ENCODE data around the gene RTL10. TPM values are rescaled to one million over a fixed set of nuclear protein-coding genes. Genes with fewer than 3 reads are reported as not detected.

The RTL10 gene
- total and polyA plus RNA-seq, 2 of the 13 experiments (the other 11 are each of a cell fraction or from before 2014, with no cell fraction given): 14.1 to 15.8 TPM

DNA sequence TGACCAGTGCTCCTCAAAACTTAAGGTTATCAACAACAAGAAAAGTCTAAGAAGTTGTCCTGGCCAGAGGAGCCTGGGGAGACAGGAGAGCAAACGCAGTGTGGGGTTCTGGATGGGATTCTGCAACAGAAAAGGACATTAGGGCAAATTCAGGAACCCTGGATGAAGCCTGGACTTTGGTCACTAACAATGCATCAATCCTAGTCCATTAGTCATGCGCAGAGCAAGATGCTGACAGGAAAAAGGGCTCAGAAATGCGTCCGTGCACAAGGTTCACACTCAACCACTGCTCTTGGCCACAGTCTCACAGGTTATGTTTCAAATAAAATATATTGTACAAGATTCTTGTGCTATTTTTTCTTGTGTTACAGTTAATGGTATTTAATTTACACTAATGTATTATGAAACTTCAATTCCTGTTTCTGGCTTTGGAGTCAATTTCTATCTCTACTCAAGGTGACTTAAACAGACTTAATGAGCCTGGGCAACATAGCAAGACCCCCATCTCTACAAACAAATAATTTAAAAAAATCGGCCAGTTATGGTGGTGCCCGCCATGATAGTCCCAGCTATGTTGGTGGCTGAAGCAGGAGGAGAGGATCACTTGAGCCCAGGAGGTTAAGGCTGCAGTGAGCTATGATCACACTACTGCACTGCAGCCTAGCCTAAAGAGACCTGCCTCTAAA is 13.6 kb downstream of the RTL10 start (continued):
- TF ChIP-seq, protein P1, sequence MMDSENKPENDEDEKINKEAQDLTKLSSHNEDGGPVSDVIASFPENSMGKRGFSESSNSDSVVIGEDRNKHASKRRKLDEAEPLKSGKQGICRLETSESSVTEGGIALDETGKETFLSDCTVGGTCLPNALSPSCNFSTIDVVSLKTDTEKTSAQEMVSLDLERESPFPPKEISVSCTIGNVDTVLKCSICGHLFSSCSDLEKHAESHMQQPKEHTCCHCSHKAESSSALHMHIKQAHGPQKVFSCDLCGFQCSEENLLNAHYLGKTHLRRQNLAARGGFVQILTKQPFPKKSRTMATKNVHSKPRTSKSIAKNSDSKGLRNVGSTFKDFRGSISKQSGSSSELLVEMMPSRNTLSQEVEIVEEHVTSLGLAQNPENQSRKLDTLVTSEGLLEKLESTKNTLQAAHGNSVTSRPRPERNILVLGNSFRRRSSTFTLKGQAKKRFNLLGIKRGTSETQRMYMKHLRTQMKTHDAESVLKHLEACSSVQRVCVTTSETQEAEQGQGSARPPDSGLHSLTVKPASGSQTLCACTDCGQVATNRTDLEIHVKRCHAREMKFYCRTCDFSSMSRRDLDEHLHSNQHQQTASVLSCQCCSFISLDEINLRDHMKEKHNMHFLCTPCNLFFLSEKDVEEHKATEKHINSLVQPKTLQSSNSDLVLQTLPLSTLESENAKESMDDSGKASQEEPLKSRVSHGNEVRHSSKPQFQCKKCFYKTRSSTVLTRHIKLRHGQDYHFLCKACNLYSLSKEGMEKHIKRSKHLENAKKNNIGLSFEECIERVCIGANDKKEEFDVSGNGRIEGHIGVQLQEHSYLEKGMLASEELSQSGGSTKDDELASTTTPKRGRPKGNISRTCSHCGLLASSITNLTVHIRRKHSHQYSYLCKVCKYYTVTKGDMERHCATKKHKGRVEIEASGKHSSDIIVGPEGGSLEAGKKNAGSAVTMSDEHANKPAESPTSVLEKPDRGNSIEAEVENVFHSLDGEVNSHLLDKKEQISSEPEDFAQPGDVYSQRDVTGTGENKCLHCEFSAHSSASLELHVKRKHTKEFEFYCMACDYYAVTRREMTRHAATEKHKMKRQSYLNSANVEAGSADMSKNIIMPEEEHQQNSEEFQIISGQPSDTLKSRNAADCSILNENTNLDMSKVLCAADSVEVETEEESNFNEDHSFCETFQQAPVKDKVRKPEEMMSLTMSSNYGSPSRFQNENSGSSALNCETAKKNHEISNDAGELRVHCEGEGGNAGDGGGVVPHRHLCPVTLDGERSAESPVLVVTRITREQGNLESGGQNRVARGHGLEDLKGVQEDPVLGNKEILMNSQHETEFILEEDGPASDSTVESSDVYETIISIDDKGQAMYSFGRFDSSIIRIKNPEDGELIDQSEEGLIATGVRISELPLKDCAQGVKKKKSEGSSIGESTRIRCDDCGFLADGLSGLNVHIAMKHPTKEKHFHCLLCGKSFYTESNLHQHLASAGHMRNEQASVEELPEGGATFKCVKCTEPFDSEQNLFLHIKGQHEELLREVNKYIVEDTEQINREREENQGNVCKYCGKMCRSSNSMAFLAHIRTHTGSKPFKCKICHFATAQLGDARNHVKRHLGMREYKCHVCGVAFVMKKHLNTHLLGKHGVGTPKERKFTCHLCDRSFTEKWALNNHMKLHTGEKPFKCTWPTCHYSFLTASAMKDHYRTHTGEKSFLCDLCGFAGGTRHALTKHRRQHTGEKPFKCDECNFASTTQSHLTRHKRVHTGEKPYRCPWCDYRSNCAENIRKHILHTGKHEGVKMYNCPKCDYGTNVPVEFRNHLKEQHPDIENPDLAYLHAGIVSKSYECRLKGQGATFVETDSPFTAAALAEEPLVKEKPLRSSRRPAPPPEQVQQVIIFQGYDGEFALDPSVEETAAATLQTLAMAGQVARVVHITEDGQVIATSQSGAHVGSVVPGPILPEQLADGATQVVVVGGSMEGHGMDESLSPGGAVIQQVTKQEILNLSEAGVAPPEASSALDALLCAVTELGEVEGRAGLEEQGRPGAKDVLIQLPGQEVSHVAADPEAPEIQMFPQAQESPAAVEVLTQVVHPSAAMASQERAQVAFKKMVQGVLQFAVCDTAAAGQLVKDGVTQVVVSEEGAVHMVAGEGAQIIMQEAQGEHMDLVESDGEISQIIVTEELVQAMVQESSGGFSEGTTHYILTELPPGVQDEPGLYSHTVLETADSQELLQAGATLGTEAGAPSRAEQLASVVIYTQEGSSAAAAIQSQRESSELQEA (CRISPR knock-in tag; IDR thresholded peaks at IDR 0.05; ENCODE audit: not compliant biosample characterization): no peak
- TF ChIP-seq CEBPG (CRISPR knock-in tag; IDR thresholded peaks at IDR 0.05) (no peak; the same call in 1 of the 2 replicates), ZIK1 (CRISPR knock-in tag; IDR thresholded peaks at IDR 0.05; ENCODE audit: borderline replicate concordance, low read depth) (no peak), PLRG1 (conservative IDR thresholded peaks at IDR 0.05) (no peak), GTF3A (CRISPR knock-in tag; conservative IDR thresholded peaks at IDR 0.05) (no peak), POGZ (CRISPR knock-in tag; IDR thresholded peaks at IDR 0.05) (no peak), GATA4 (IDR thresholded peaks at IDR 0.05; ENCODE audit: borderline replicate concordance, low read depth) (no peak), ZNF614 (CRISPR knock-in tag; IDR thresholded peaks at IDR 0.05; ENCODE audit: borderline replicate concordance) (0 out of 2 replicates have a peak, but pooled peaks have one; percentile 36), SOX13 (IDR thresholded peaks at IDR 0.05) (no peak), SOX13 (CRISPR knock-in tag; conservative IDR thresholded peaks at IDR 0.05 in 1 of 2, IDR thresholded peaks at IDR 0.05 in 1 of 2) (no peak), ZSCAN9 (CRISPR knock-in tag; IDR thresholded peaks at IDR 0.05; ENCODE audit: borderline replicate concordance) (no peak)
- TF ChIP-seq, protein P2, sequence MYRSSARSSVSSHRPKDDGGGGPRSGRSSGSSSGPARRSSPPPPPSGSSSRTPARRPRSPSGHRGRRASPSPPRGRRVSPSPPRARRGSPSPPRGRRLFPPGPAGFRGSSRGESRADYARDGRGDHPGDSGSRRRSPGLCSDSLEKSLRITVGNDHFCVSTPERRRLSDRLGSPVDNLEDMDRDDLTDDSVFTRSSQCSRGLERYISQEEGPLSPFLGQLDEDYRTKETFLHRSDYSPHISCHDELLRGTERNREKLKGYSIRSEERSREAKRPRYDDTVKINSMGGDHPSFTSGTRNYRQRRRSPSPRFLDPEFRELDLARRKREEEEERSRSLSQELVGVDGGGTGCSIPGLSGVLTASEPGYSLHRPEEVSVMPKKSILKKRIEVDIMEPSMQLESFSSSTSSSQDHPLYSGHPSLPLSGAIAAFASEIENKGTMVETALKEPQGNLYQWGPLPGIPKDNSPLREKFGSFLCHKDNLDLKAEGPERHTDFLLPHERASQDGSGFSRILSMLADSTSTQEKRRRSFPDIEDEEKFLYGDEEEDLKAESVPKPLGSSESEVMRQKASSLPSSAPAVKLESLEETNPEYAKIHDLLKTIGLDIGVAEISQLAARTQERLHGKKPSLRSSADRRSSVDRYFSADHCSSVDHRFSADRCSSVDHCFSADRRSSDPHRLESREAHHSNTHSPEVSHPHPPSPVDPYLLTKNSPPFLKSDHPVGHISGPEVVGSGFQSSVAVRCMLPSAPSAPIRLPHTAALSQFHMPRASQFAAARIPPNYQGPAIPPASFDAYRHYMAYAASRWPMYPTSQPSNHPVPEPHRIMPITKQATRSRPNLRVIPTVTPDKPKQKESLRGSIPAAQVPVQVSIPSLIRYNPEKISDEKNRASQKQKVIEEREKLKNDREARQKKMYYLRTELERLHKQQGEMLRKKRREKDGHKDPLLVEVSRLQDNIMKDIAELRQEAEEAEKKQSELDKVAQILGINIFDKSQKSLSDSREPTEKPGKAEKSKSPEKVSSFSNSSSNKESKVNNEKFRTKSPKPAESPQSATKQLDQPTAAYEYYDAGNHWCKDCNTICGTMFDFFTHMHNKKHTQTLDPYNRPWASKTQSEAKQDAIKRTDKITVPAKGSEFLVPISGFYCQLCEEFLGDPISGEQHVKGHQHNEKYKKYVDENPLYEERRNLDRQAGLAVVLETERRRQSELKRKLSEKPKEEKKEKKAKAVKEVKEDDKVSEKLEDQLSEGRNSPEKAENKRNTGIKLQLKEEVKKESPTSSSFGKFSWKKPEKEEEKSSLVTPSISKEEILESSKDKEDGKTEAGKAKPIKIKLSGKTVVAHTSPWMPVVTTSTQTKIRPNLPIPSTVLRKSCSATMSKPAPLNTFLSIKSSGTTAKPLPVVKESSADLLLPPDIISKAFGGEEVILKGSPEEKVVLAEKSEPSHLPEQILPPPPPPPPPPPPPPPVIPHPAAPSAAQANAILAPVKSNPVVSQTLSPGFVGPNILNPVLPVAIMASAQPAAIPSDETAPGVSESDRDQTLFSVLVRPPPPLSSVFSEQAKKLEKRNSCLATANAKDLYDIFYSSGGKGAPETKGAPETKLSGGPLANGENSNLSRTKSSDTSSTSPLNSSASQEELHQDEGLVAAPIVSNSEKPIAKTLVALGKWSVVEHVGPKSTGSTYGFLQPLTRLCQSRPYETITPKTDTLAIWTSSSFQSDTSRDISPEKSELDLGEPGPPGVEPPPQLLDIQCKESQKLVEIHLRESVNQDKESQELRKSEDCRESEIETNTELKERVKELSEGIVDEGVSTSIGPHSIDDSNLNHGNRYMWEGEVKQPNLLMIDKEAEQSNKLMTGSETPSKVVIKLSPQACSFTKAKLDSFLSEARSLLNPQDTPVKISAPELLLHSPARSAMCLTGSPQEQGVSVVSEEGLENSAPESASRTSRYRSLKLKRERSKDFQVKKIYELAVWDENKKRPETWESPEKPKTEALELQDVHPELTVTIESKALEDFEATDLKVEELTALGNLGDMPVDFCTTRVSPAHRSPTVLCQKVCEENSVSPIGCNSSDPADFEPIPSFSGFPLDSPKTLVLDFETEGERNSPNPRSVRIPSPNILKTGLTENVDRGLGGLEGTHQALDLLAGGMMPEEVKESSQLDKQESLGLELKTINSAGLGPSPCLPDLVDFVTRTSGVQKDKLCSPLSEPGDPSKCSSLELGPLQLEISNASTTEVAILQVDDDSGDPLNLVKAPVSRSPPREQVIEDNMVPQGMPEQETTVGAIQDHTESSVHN (CRISPR knock-in tag; IDR thresholded peaks at IDR 0.05): no peak

All from HepG2 (cell line).